T-cell (primary cell): Measurements from ENCODE around the gene TMEM44. TPM values are rescaled to one million over a fixed set of nuclear protein-coding genes. Genes with fewer than 3 reads are reported as not detected.

ENCODE experiments used
- ATAC-seq, 4 experiments: fragments of 200-7000 bp in 3 of 4; fragments of 150-1000 bp in 1 of 4; cut with Tn5 transposase; replicated peaks in 1 of 4; 1 replicate in 3 of 4; 2 replicates in 1 of 4; pipeline ENCODE4 v1.10.0; 2021; ENCODE audit warnings: moderate library complexity in 3 of 4, mild to moderate bottlenecking in 2 of 4, moderate number of reproducible peaks in 1 of 4
- CTCF ChIA-PET, 2 donors: fragments of 300-600 bp; sonication (Branson Sonifier 250); formaldehyde crosslinking; loops; one replicate each; lab custom pipeline; 2022; ENCODE audit warnings: antibody characterized with exemption in 2 of 2; lab: Charles Lee
- POLR2A ChIA-PET, 2 donors: fragments of 300-600 bp; sonication (Branson Sonifier 250); formaldehyde crosslinking; loops; one replicate each; lab custom pipeline; 2022; ENCODE audit warnings: antibody characterized with exemption in 2 of 2; lab: Charles Lee
- DNase-seq, 35 experiments: peaks; one replicate each; pipeline versions ENCODE4 v3.0.0 to v3.0.0-alpha.2; 2013 to 2023
- H3K27ac ChIP-seq: one replicate; pipeline ENCODE4 v1.5.1; 2013; ENCODE audit warnings: low read length
- H3K27me3 ChIP-seq, 2 experiments: replicated peaks in 1 of 2; 1 replicate in 1 of 2; 2 replicates in 1 of 2; pipeline versions ENCODE4 v1.6.1 to v1.7.0; 2013; ENCODE audit warnings: low read length in 1 of 2, mixed read lengths in 1 of 2; ENCODE audit not compliant: control insufficient read depth in 2 of 2, insufficient read depth in 2 of 2; ENCODE audit errors: extremely low read depth in 1 of 2
- H3K36me3 ChIP-seq, 2 donors: 1 replicate in 1 of 2; 2 replicates in 1 of 2; pipeline versions ENCODE4 v1.6.1 to v1.7.0; 2013; ENCODE audit warnings: low read length in 1 of 2; ENCODE audit not compliant: control insufficient read depth in 2 of 2, insufficient read depth in 1 of 2; ENCODE audit errors: extremely low read depth in 1 of 2
- H3K4me1 ChIP-seq, 2 experiments: 1 replicate in 1 of 2; 2 replicates in 1 of 2; pipeline versions ENCODE4 v1.6.1 to v1.7.0; 2013; ENCODE audit warnings: low read length in 2 of 2, mixed read lengths in 1 of 2; ENCODE audit not compliant: insufficient read depth in 2 of 2, control insufficient read depth in 1 of 2; ENCODE audit errors: extremely low read depth in 1 of 2
- H3K4me3 ChIP-seq, 2 donors: 1 replicate in 1 of 2; 2 replicates in 1 of 2; pipeline versions ENCODE4 v1.5.1 to v1.7.0; 2013; ENCODE audit warnings: mild to moderate bottlenecking in 2 of 2, low read length in 1 of 2, moderate library complexity in 1 of 2; ENCODE audit not compliant: control insufficient read depth in 1 of 2; ENCODE audit errors: extremely low read depth in 1 of 2
- H3K9me3 ChIP-seq: 2 replicates; pipeline ENCODE4 v1.7.0; 2013
- H3K27ac Mint-ChIP-seq, 2 donors: one replicate each; pipeline ENCODE4 v1.8.0; 2020 to 2021; ENCODE audit warnings: mild to moderate bottlenecking in 2 of 2, mixed read lengths in 2 of 2
- H3K27me3 Mint-ChIP-seq, 2 donors: one replicate each; pipeline ENCODE4 v1.8.0; 2021 to 2022; ENCODE audit warnings: mixed read lengths in 2 of 2
- H3K36me3 Mint-ChIP-seq: one replicate; pipeline ENCODE4 v1.8.0; 2021; ENCODE audit warnings: mixed read lengths
- H3K4me1 Mint-ChIP-seq, 3 donors: one replicate each; pipeline ENCODE4 v1.8.0; 2020 to 2022; ENCODE audit warnings: mixed read lengths in 3 of 3, mild to moderate bottlenecking in 1 of 3
- H3K4me3 Mint-ChIP-seq, 3 donors: one replicate each; pipeline ENCODE4 v1.8.0; 2020 to 2022; ENCODE audit warnings: mild to moderate bottlenecking in 3 of 3, mixed read lengths in 3 of 3, moderate library complexity in 3 of 3
- H3K9me3 Mint-ChIP-seq, 3 donors: one replicate each; pipeline ENCODE4 v1.8.0; 2020 to 2022; ENCODE audit warnings: mixed read lengths in 3 of 3
- WGBS: methylation state at CpG from one replicate; pipeline ENCODE4 v1.1.5; 2013; ENCODE audit warnings: missing lambda C conversion rate; ENCODE audit not compliant: insufficient coverage; 5-methylcytosine and 5-hydroxymethylcytosine counted together
- total RNA-seq, 35 experiments: library from RNA in 6 of 35; stranded (reverse) in 6 of 35; fragments of 120-200 nt in 1 of 35; gene quantifications; one replicate each; pipeline versions ENCODE4 v1.2.1 to v1.2.4 and lab custom pipeline; 2013 to 2026

Gene TMEM44
- total RNA-seq, 5 donors from 2014 or later (not counting 1 experiment from before 2014, with no cell fraction given), result 1.6 to 3.3 (median 2.3) TPM

GRCh38 chr3:194596906-194597305 is 36.3 kb downstream of the TMEM44 start:
- WGBS, result 83% methylated on average over 2 of the region's 5 CpGs

GRCh38 chr3:194592798-194593752 is 40.1 kb downstream of the TMEM44 start:
- Mint-ChIP-seq H3K27ac (no peak overlapping the region), H3K4me1 (peaks cover 4 to 7% (median 5%) of the 10 kb centered on the region in 3 donors), H3K36me3 (no peaks in the 10 kb centered on the region), H3K9me3 (no peaks in the 10 kb centered on the region), H3K27me3 (no peaks in the 10 kb centered on the region), H3K4me3 (no peak overlapping the region)
- ATAC-seq, result no peak
- 95% methylated on average over 7 of the region's 10 CpGs for WGBS
- POLR2A ChIA-PET, result no interaction called here
- Histone ChIP-seq H3K27ac (no peak overlapping the region), H3K36me3 (no peaks in the 10 kb centered on the region), H3K27me3 (no peaks in the 10 kb centered on the region), H3K4me3 (no peak overlapping the region), H3K4me1 (no peaks in the 10 kb centered on the region), H3K9me3 (no peaks in the 10 kb centered on the region)
- no peak for DNase-seq
- CTCF ChIA-PET, result interaction anchor here (0.6 to 1.0 kb wide), 7 partner anchors 27 to 249 kb away, joined by 3 to 5 read pairs (median 3); no protein-coding TSS in a partner anchor

More at GRCh38 chr3:194596906-194597305, 36.3 kb downstream of the TMEM44 start:
- peaks cover 4 to 7% (median 5%) of the 10 kb centered on the region in 3 donors for H3K4me1 Mint-ChIP-seq
- no peaks in the 10 kb centered on the region for H3K27me3 Mint-ChIP-seq
- no peaks in the 10 kb centered on the region for H3K9me3 ChIP-seq
- CTCF ChIA-PET, result interaction anchor here in 1 of 2 donors (0.8 kb wide), 1 partner anchor 130 kb away, joined by 3 read pairs; no protein-coding TSS in a partner anchor
- POLR2A ChIA-PET, result no interaction called here
- no peak overlapping the region for H3K27ac ChIP-seq
- no peaks in the 10 kb centered on the region for H3K36me3 ChIP-seq
- no peak overlapping the region for H3K27ac Mint-ChIP-seq
- no peak for DNase-seq
- H3K9me3 Mint-ChIP-seq, result no peaks in the 10 kb centered on the region
- H3K36me3 Mint-ChIP-seq, result no peaks in the 10 kb centered on the region
- no peak overlapping the region for H3K4me3 ChIP-seq
- no peak overlapping the region for H3K4me3 Mint-ChIP-seq
- no peaks in the 10 kb centered on the region for H3K27me3 ChIP-seq
- no peak for ATAC-seq
- no peaks in the 10 kb centered on the region for H3K4me1 ChIP-seq

GRCh38 chr3:194588741-194589140 is 44.5 kb downstream of the TMEM44 start:
- H3K9me3 ChIP-seq, result no peaks in the 10 kb centered on the region
- Mint-ChIP-seq H3K27ac (no peak overlapping the region), H3K4me1 (peaks cover 11 to 19% (median 15%) of the 10 kb centered on the region in 3 donors), H3K4me3 (no peak overlapping the region), H3K27me3 (no peaks in the 10 kb centered on the region), H3K36me3 (peaks cover 6% of the 10 kb centered on the region), H3K9me3 (peaks cover 7 to 11% (median 11%) of the 10 kb centered on the region in 3 donors)
- peaks cover 2 to 7% of the 10 kb centered on the region in 2 experiments for H3K4me1 ChIP-seq
- DNase-seq (no peak), ATAC-seq (no peak)
- no peaks in the 10 kb centered on the region for H3K27me3 ChIP-seq
- H3K4me3 ChIP-seq, result no peak overlapping the region
- no peak overlapping the region for H3K27ac ChIP-seq
- ChIA-PET POLR2A (interaction anchor here in 1 of 2 donors (0.8 kb wide), 1 partner anchor 105 kb away, joined by 4 read pairs; no protein-coding TSS in a partner anchor), CTCF (interaction anchor here (0.9 to 1.1 kb wide), 2 partner anchors 71 to 117 kb away, joined by 3 to 5 read pairs; no protein-coding TSS in a partner anchor)
- 100% methylated on average over 2 of the region's 3 CpGs for WGBS
- H3K36me3 ChIP-seq, result no peaks in the 10 kb centered on the region

- POLR2A ChIA-PET, result interaction anchor here (0.5 to 0.8 kb wide), 2 partner anchors 50 to 105 kb away, joined by 3 to 4 read pairs; no protein-coding TSS in a partner anchor
- Mint-ChIP-seq H3K36me3 (peaks cover 6% of the 10 kb centered on the region), H3K27ac (no peak overlapping the region), H3K27me3 (no peaks in the 10 kb centered on the region), H3K4me1 (peaks cover 11 to 19% (median 15%) of the 10 kb centered on the region in 3 donors), H3K9me3 (peaks cover 7 to 11% (median 11%) of the 10 kb centered on the region in 3 donors), H3K4me3 (no peak overlapping the region)
- Histone ChIP-seq H3K9me3 (no peaks in the 10 kb centered on the region), H3K36me3 (no peaks in the 10 kb centered on the region), H3K27me3 (no peaks in the 10 kb centered on the region), H3K27ac (no peak overlapping the region), H3K4me1 (peaks cover 2 to 11% of the 10 kb centered on the region in 2 experiments), H3K4me3 (no peak overlapping the region)
- 92% methylated on average over 12 of the region's 13 CpGs for WGBS
- ATAC-seq (no peak), DNase-seq (no peak)
- CTCF ChIA-PET, result interaction anchor here in 1 of 2 donors (0.9 kb wide), 1 partner anchor 116 kb away, joined by 5 read pairs; no protein-coding TSS in a partner anchor
Observed at GRCh38 chr3:194588236-194588635, 45.0 kb downstream of the TMEM44 start.

- Mint-ChIP-seq H3K9me3 (peaks cover 7 to 11% (median 11%) of the 10 kb centered on the region in 3 donors), H3K4me1 (peaks cover 11 to 19% (median 15%) of the 10 kb centered on the region in 3 donors), H3K36me3 (peaks cover 6% of the 10 kb centered on the region), H3K27ac (no peak overlapping the region), H3K4me3 (no peak overlapping the region), H3K27me3 (no peaks in the 10 kb centered on the region)
- H3K27ac ChIP-seq, result no peak overlapping the region
- POLR2A ChIA-PET, result no interaction called here
- no peak overlapping the region for H3K4me3 ChIP-seq
- no peaks in the 10 kb centered on the region for H3K9me3 ChIP-seq
- WGBS, result 91% methylated on average over 10 of the region's 14 CpGs
- peaks cover 2 to 13% of the 10 kb centered on the region in 2 experiments for H3K4me1 ChIP-seq
- CTCF ChIA-PET, result no interaction called here
- DNase-seq, result no peak
- H3K36me3 ChIP-seq, result no peaks in the 10 kb centered on the region
- no peak for ATAC-seq
- H3K27me3 ChIP-seq, result peaks cover 0 to 2% of the 10 kb centered on the region in 2 experiments
Observed at GRCh38 chr3:194587438-194587931, 45.7 kb downstream of the TMEM44 start.

- Mint-ChIP-seq H3K36me3 (peaks cover 6% of the 10 kb centered on the region), H3K4me1 (peaks cover 11 to 19% (median 15%) of the 10 kb centered on the region in 3 donors), H3K4me3 (no peak overlapping the region), H3K9me3 (peaks cover 7 to 11% (median 11%) of the 10 kb centered on the region in 3 donors), H3K27me3 (no peaks in the 10 kb centered on the region), H3K27ac (no peak overlapping the region)
- Histone ChIP-seq H3K27ac (no peak overlapping the region), H3K4me1 (peaks cover 2 to 13% of the 10 kb centered on the region in 2 experiments), H3K4me3 (no peak overlapping the region), H3K9me3 (no peaks in the 10 kb centered on the region), H3K27me3 (peaks cover 0 to 2% of the 10 kb centered on the region in 2 experiments), H3K36me3 (no peaks in the 10 kb centered on the region)
- DNase-seq (no peak), ATAC-seq (no peak)
- 88% methylated on average over 1 of the region's 2 CpGs for WGBS
- POLR2A ChIA-PET, result no interaction called here
- CTCF ChIA-PET, result no interaction called here
Observed at GRCh38 chr3:194586836-194587235, 46.4 kb downstream of the TMEM44 start.
